GM18868 (cell line): ENCODE data around the gene OR2S2.
"Not testable (repeated sequence)": the region's sequence is repeated elsewhere in the genome, so short reads cannot be mapped to it uniquely, and the experiment has no call there.

ENCODE experiments used
- ATAC-seq: cut with Tn5 transposase; IDR thresholded peaks from one replicate; pipeline ENCODE4 v1.9.1; 2021; ENCODE audit warnings: mild to moderate bottlenecking, moderate library complexity; ENCODE audit not compliant: unreplicated experiment

The OR2S2 gene

GRCh38 chr9:35935261-35935660 lies 22.7 kb downstream of the OR2S2 start:
- ATAC-seq, result no peak

GRCh38 chr9:35934069-35934468 lies 23.9 kb downstream of the OR2S2 start:
- ATAC-seq, result not testable (repeated sequence)

DNA sequence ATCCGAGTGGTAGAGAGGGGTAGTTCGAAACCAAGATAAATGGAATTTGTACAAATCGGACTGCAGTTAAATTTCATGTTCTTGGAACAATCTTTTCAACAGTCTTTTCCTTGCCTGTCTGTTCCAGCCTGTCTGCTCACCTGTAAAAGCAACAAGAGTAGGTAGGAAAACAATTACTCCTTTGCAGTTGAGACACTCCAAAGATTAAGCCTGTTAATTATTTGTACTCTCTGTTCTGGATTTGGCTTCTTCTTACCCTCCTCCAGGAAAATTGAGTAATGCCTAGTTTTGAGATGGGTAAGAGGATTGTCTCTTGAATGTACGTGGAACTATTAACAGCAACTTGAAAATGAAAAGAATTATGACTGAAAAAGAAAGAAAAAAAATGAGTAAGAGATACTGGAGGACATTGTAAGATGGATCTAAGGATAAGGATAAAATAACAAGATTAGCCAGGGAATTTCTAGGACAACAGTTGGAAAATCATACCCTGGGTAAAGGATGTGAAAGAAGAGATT lies 24.3 kb downstream of the OR2S2 start:
- no peak for ATAC-seq

DNA sequence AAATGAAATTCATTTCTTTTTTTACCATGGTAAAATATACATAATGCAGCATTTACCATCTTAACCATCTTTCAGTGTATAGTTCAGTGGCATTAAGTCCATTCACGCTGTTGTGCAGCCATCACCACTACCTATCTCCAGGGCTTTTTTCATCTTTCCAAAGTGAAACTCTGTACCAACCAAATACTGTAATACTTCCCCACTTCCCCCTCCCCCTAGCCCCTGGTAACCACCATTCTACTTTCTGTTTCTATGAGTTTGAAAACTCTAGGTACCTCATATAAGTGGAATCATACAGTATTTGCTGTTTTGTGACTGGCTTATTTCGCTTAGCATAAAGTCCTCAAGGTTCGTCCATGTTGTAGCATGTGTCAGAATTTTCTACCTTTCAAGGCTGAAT lies 25.2 kb downstream of the OR2S2 start:
- ATAC-seq, result no peak

DNA sequence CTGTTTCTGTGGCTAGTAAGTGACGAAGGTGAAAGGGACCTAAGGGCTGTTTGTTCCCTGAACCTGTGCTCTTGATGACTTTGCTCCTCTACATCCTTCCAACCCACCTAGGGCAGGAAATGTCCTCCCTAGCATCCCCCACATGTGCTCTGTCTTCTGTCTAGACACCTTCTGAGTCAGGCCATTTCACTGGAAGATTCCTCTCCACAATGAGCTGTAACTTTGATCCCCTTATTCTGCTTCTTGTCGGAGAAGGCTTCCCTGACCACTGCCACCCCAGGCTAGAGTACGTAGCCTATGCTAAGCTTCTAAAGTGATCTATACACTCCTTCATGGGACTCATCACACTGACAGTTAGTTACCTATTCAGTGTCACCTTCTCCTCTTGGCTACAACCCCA lies 27.0 kb downstream of the OR2S2 start:
- no peak for ATAC-seq

DNA sequence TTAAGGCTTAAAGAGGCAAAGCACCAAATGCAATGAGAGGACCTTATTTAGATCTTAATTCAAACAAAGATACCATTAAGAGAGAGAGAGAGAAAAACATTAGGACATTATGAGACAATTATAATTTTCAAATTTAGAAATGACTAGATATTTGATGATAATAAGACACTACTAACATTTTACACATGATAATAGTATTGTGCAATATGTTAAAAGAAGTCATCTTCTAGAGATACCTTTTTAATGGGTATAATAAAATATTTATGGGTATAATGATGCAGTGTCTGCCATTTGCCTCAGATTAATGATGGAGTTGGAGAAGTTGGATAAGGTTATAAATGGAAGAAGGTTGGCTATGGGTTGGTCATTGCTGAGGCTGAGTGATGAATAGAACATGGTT lies 27.4 kb downstream of the OR2S2 start:
- no peak for ATAC-seq

- no peak for ATAC-seq
Observed at GRCh38 chr9:35929453-35929718, 28.6 kb downstream of the OR2S2 start.

GRCh38 chr9:35928591-35929452 lies 29.1 kb downstream of the OR2S2 start:
- no peak for ATAC-seq

DNA sequence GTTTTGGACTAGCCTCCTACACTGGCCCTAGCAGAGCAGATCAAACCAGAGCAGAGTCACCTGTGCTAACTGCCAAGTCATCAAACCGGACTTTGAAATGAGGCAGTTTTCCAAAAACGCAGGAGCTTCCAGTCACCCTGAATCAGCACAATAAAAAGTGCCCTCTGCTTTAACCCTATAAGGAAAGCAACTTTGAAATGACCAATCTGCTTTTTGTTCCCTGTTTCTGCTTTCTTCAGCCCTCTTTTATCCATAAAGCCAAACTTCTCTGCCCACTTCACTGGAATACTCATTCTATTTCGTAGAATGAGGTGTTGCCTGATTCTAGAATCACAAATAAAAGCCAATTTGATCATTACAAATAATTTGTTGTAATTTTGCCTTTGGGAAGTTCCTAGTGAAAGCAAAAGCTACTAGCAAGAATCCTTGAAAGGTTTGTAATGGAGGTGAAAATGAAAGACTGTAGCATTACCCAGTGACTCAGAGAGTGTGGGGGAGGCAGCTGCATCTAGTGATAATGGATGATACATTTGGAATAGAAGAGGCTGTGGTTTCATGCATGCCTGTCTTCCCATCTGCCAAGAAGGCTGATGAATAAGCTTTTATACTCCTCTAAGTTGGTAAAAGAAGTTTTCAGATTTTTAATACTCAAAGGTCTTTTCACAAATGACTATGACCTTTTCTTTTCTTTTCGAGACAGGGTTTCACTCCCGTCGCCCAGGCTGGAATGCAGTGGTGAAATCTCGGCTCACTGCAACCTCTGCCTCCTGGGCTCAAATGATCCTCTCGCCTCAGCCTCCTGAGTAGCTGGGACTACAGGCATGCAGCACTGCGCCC lies 33.8 kb downstream of the OR2S2 start:
- no peak for ATAC-seq

- no peak for ATAC-seq
Observed at GRCh38 chr9:35923598-35923926, 34.4 kb downstream of the OR2S2 start.

- no peak for ATAC-seq
Observed at GRCh38 chr9:35920051-35920620, 37.8 kb downstream of the OR2S2 start.

DNA sequence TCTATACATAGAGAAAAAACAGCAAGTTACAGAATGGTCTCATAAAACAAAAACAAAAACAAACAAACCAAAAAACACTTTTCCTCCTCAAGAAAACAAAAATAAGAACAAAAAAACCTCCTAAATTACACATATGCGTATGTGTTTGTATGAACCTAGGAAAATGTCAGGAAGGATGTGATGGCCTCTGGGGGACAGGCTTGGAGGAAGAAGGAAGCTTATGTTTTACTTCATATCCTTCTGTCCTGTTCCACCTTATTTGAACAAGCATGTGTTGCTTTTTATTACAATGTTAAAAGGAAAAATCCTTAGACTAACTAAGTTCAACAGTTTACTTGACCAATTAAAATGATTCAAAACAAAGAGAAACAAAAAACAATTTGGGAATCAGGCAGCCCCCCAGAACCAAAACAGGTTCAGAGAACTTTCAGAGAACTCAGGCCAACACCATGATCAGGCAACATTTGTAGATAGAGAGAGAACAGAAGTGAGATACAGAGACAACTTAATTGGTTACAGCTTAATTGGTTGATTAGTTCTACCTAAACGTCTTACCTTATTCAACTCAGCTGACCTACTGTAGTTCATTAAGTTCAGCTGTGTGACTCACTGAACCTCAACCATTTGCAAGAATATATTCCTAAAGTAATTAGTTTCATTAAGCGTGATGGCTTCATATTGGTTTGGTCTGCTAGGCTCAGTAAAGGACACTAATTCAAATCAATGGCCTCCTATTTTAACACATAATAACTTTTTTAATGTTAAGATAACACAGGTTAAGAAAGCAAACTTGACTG lies 38.5 kb downstream of the OR2S2 start:
- no peak for ATAC-seq

DNA sequence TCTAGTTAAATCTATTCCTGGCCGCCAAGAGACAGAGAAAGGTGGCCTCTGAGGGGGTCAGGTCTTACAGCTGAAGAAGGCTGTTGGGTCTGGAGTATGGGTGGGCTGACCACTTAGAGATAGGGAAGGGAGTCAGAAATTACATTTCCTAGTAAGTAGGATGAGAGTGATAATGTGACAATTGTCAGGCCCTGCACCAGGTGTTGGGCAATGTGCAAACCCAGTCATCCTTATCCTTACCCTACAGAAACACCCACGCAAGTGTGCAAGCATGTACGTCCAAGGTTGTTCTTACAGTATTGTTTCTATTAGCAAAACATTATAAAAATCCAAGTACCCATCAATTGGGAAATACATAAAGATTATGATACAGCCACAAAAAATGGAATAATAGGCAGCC lies 39.2 kb downstream of the OR2S2 start:
- no peak for ATAC-seq

DNA sequence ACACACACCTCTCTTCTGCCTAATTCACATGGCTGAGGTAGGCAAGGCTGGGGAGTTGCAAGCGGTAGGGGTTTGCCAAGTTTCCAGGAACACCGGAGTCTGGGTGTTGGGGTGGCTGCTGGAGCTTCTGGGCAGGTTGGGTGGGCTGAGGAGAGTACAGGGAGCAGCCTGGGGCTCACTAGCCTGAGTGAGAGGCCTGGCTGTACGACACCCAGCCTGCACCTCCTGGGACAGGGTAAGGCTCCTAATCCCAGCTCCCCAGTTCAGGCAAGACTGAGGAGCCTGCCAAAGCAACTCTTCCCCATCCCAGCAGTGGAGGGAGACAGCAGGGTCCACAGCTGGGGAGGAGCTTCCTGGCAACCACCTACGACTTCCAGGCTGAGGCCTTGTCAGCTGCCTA lies 40.7 kb downstream of the OR2S2 start:
- no peak for ATAC-seq

DNA sequence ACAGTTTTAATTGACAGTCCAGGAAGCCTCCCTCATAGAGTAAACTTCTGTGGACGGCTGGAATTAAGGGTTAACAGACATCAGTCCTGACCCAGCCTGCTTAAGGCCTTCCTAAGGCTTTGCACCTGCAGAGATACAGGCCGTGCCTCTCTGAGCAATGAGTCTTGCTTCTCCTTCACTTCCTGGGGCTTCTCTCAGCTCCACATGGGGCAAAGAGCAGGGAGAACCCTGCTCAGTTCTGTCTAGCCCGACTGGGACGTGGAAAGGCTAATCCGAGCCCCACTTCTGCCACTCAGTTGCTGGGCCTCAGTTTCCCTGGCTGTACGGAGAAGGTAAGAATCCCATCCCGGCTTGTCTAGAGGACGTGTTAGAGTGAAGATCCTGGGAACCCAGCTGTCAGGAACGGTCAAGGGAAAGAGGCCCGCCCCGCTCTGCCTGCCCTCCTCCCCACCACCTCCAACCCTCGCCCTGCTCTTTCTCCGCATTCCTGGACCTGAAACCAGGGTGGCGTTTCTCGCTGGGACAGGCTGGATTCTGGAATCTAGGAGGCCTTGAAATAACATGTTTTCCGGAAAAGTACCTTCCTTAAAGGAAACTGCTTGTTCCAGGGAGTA lies 42.2 kb downstream of the OR2S2 start:
- no peak for ATAC-seq

DNA sequence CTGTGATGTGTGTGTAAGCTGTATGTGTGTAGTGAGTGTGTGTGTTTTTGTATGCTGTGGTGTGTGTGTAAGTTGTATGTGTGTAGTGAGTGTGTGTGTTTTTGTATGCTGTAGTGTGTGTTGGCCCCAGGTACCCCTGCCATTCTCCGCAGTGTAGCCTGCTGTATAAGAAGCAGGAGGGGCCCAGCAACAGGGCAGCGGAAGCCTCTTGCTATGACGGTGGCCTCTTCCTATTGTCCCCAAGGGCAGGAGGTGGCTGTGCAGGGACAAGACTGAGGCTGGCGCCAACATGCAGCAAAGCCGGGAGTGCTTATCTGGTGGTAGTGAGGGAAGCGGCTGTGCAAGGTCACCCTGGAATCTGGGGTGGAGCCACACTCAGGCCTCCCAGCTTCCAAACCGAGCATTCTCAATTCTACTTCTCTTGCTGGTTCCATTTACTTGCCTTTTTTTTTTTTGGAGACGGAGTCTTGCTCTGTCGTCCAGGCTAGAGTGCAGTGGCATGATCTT lies 43.6 kb downstream of the OR2S2 start:
- ATAC-seq, result no peak

- not testable (repeated sequence) for ATAC-seq
Observed at GRCh38 chr9:35913429-35913828, 44.5 kb downstream of the OR2S2 start.

DNA sequence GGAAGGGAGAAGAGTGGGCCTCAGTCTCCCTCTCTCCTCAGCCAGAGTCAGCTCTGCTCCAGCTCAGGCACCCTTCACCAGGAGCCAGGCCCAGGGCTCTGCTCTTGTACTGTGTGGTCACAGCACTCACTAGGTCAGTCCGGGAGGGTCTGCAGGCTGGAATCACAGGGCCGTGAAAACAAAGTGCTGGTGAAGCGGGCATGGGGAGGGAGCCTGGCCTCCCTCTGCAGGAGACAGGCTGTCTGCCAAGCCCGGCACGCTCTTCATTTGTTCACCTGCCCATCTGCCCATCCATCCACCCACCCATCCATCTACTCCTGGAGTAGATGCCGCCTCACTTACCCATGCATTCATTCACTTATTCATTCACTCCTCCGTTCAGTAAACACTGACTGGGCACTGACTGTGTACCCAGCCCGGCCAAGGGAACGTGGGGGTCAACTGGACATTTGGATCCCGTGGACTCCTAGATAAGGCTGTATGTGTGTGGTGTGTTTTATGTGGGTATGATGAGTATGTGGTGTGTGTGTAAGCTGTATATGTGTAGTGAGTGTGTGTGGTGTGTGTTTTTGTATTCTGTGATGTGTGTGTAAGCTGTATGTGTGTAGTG lies 45.1 kb downstream of the OR2S2 start:
- no peak for ATAC-seq

DNA sequence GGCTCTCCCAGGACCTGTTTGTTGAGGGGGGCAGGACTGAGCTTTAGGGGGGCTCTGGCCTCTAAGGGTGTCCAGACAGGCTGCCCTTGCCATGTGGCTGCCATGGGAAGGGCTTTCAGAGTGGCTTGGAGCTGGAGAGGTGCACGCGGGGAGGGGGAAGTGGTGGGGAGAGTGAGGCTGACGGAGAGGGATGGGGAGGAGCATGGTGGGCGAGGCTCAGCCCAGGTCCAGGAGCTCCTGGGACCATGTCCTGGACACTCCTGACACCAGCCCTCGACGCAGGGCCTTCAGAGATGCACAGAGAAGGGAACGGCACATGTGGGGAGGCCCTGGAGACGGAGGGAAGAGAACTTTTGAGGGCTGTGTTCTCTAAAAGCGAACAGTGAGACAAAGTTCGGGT lies 46.3 kb downstream of the OR2S2 start:
- no peak for ATAC-seq
